Sigmoid colon (tissue), 7 donors: ENCODE data around the gene NBDY. TPM values are rescaled to one million over a fixed set of nuclear protein-coding genes. Genes with fewer than 3 reads are reported as not detected.

Experiments used
- DNase-seq: peaks from one replicate; pipeline ENCODE4 v3.0.0-alpha.2; 2019
- H3K27ac ChIP-seq, 4 donors: fragments of 200-600 bp; sonication (generic); one replicate each; pipeline ENCODE4 v1.5.1; 2016 to 2019; ENCODE audit warnings: mild to moderate bottlenecking in 1 of 4
- H3K27me3 ChIP-seq, 3 donors: fragments of 200-600 bp; sonication (generic); one replicate each; pipeline ENCODE4 v1.5.1; 2019; ENCODE audit warnings: mild to moderate bottlenecking in 1 of 3
- H3K36me3 ChIP-seq, 4 donors: fragments of 200-600 bp; sonication (generic); one replicate each; pipeline ENCODE4 v1.5.1; 2016 to 2019
- H3K4me1 ChIP-seq, 4 donors: fragments of 200-600 bp; sonication (generic); one replicate each; pipeline ENCODE4 v1.5.1; 2017 to 2019
- H3K4me3 ChIP-seq, 4 donors: fragments of 200-600 bp; sonication (generic); one replicate each; pipeline ENCODE4 v1.5.1; 2017 to 2019; ENCODE audit warnings: mild to moderate bottlenecking in 2 of 4, moderate library complexity in 1 of 4
- H3K9me3 ChIP-seq, 4 donors: fragments of 200-600 bp in 3 of 4; sonication (generic) in 3 of 4; one replicate each; pipeline versions ENCODE4 v1.5.1 to v1.6.1; 2013 to 2019
- EP300 ChIP-seq, 4 donors: sonication (generic); formaldehyde crosslinking; IDR thresholded peaks; one replicate each; pipeline ENCODE4 v1.6.1; 2017; ENCODE audit warnings: antibody characterized with exemption in 4 of 4
- POLR2A ChIP-seq, 2 donors: fragments of 450-650 bp; IDR thresholded peaks; one replicate each; pipeline ENCODE4 v1.6.1; 2016; ENCODE audit warnings: antibody characterized with exemption in 2 of 2, mild to moderate bottlenecking in 2 of 2, moderate library complexity in 2 of 2
- POLR2AphosphoS5 ChIP-seq, 4 donors: sonication (generic); formaldehyde crosslinking; IDR thresholded peaks; one replicate each; pipeline ENCODE4 v1.6.1; 2017; ENCODE audit warnings: antibody characterized with exemption in 4 of 4
- WGBS, 2 donors: extraction: QIAGEN DNeasy Blood & Tissue Kit; methylation state at CpG; one replicate each; pipeline ENCODE4 v1.1.7; 2013; 5-methylcytosine and 5-hydroxymethylcytosine counted together
- intact Hi-C: fragments of 100-400 bp; cut with DNase I; formaldehyde crosslinking; loops from one replicate; pipeline ENCODE4 v1.15.1; 2023
- polyA plus RNA-seq, 3 donors: library from polyadenylated mRNA; stranded (reverse); fragments of 200-250 nt; gene quantifications; one replicate each; pipeline ENCODE4 v1.2.3, GENCODE V29; 2013
- total RNA-seq, 4 donors: library from RNA; depleted of rRNA; stranded (reverse); fragments of >200 nt; gene quantifications; one replicate each; pipeline ENCODE4 v1.1.0, GENCODE V29; 2016
- TF ChIP-seq, protein P1 (sequence below), 4 experiments: fragments of 450-650 bp in 3 of 4; fragments of 200-600 bp in 1 of 4; IDR thresholded peaks; one replicate each; pipeline ENCODE4 v1.5.1; 2016 to 2019; ENCODE audit warnings: antibody characterized with exemption in 4 of 4, mild to moderate bottlenecking in 3 of 4, moderate library complexity in 2 of 4
- donor health status: healthy with polysubstance abuse.
- donor health status: Bipolar disorder and iron deficiency.
- donor health status: healthy.

NBDY gene
- total and polyA plus RNA-seq, 7 donors, result 7.2 to 28.2 (median 16.5) TPM

DNA sequence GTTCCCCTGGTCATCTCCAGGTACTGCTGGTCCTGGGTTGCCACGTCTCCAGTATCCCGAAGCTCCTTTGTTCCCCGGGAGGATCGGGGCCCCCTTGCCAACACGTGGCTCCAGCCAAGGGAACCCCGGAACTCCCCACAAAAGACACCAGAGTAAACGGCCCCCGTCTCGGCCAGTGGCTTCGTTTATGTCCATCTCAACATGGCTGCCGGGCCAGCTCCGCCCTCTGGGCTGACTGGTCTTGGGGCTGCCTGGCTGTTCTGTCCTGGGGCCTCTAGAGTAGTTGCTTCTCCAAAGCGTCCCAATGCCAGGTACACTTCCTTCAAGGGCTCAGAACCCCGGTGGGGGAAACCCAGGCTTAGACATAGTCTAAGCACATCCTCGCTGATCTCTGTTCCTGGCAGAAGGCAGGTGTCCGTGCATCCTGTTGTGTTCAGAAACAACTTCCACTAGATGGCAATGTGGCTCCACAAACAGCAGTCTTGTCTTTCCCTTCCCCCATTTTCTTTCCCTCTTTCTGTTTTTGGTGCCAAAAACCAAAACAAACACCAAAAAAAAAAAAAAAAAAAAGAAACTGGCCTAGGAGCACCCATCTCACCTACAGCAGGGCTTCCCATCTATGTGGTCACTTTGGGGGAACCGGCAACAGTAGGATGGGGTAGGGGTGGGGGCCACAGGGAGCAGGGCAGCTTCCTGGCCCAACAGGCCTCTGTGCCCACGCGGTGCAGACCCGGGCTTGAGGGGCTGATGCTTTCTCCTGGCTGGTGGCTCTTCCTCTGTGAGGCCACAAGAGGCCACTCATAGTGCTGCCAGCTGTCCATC, 35.3 kb downstream of the NBDY start:
- 59 to 65% methylated on average over 20 of the region's 20 CpGs for WGBS, 2 donors
- Histone ChIP-seq H3K4me1 (peaks cover 0 to 32% (median 5%) of the 10 kb centered on the region in 4 donors), H3K36me3 (no peaks in the 10 kb centered on the region), H3K27me3 (no peaks in the 10 kb centered on the region), H3K4me3 (peak overlapping the region in 2 of 4 donors; percentile 40 to 56), H3K9me3 (no peaks in the 10 kb centered on the region), H3K27ac (peak overlapping the region in 3 of 4 donors; percentile 34 to 86 (median 86))
- no peak for TF ChIP-seq EP300 (IDR thresholded peaks at IDR 0.05)
- no peak for TF ChIP-seq POLR2A (IDR thresholded peaks at IDR 0.05)
- TF ChIP-seq, protein P1, sequence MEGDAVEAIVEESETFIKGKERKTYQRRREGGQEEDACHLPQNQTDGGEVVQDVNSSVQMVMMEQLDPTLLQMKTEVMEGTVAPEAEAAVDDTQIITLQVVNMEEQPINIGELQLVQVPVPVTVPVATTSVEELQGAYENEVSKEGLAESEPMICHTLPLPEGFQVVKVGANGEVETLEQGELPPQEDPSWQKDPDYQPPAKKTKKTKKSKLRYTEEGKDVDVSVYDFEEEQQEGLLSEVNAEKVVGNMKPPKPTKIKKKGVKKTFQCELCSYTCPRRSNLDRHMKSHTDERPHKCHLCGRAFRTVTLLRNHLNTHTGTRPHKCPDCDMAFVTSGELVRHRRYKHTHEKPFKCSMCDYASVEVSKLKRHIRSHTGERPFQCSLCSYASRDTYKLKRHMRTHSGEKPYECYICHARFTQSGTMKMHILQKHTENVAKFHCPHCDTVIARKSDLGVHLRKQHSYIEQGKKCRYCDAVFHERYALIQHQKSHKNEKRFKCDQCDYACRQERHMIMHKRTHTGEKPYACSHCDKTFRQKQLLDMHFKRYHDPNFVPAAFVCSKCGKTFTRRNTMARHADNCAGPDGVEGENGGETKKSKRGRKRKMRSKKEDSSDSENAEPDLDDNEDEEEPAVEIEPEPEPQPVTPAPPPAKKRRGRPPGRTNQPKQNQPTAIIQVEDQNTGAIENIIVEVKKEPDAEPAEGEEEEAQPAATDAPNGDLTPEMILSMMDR (IDR thresholded peaks at IDR 0.05), result peak in 3 of 4 experiments; percentile 26 to 48 (median 33)
- TF ChIP-seq POLR2AphosphoS5 (IDR thresholded peaks at IDR 0.05), result peak in 2 of 4 donors; percentile 24 to 54
- intact Hi-C loops, result no loop called here
- DNase-seq, result peak; percentile 91

DNA sequence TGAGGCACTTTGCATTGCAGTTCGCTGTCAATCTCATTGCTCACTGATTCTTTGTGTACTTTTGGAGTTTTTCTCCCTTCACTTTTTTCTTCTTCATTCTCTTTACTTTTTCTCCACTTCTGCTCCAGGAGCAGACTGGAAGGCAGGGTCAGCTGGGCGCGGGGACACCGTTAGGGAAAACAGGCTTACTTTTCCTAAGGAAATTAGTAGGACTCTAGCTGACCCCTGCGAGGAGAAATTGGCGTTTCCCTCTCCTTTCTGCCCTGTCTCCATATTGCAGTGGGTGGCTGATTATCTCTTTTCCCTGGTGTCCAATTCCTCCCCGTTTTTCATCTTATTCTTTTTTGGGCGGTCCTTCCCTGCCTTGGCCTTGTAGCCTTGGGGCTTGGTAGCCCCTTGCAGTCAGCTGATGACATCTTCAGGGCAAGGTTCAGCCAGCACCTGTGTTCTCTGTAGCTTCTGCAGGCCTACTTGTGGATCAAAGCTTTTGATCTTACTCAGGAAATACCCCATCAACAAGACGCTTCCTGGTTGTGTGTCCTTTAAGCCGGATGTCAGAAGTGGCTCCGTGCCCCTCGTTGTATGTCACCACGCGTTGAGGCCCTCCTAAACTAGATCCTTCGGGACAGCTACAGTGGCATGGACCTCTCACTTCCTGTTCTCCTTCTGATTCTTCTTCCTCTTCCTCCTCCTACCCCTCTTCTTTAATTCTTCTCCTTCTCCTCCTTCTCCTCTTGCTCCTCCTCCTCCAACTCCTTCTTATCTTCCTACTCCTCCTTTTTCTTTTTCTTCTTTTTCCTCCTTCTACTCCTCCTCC, 36.1 kb downstream of the NBDY start:
- Histone ChIP-seq H3K27ac (peak overlapping the region in 3 of 4 donors; percentile 34 to 86 (median 86)), H3K9me3 (no peaks in the 10 kb centered on the region), H3K4me1 (peaks cover 0 to 32% (median 5%) of the 10 kb centered on the region in 4 donors), H3K4me3 (no peak overlapping the region), H3K36me3 (no peaks in the 10 kb centered on the region), H3K27me3 (no peaks in the 10 kb centered on the region)
- no peak for TF ChIP-seq POLR2AphosphoS5 (IDR thresholded peaks at IDR 0.05)
- TF ChIP-seq, protein P1 (IDR thresholded peaks at IDR 0.05), result no peak
- TF ChIP-seq EP300 (IDR thresholded peaks at IDR 0.05), result no peak
- TF ChIP-seq POLR2A (IDR thresholded peaks at IDR 0.05), result no peak
- intact Hi-C loops, result no loop called here
- DNase-seq, result peak; percentile 49
- WGBS, 2 donors, result 60 to 82% methylated on average over 15 of the region's 15 CpGs

DNA sequence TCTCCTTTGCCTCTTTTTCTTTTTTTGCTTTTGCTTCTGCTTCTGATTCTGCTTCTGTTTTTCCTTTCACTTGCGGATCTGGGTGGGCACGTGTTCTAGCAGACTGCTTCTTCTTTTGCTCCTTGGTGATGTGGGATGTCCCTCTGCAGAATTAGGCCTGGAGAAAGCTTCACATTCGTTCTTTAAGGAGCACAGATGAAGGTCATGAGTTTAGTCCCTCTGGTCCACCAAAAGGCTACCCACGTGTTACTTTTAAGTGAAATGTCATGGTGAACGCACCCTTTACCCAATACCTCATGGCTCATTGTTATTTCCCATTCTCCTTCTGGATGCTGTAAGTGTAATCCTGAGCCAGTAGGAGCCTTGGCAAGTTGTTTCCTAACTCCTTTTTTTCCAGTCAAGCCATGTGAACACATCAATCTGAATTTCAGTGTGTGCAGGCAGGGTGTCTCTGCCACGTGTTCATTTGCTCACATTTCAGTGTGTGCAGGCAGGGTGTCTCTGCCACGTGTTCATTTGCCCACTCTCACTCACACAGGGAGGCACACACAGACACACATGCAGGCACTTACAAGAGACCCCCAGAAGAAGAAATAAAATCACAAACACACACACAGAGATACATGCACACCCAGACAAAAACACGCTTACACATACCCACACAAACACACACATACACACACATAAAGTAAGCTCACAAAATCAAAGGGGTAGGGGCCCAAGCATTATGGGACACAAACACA, 36.9 kb downstream of the NBDY start:
- Histone ChIP-seq H3K27me3 (no peaks in the 10 kb centered on the region), H3K27ac (no peak overlapping the region), H3K9me3 (no peaks in the 10 kb centered on the region), H3K4me3 (no peak overlapping the region), H3K4me1 (peaks cover 0 to 32% (median 5%) of the 10 kb centered on the region in 4 donors), H3K36me3 (no peaks in the 10 kb centered on the region)
- no peak for TF ChIP-seq EP300 (IDR thresholded peaks at IDR 0.05)
- TF ChIP-seq POLR2A (IDR thresholded peaks at IDR 0.05), result no peak
- TF ChIP-seq POLR2AphosphoS5 (IDR thresholded peaks at IDR 0.05), result no peak
- intact Hi-C loops, result no loop called here
- peak; percentile 54 for DNase-seq
- WGBS, 2 donors, result 62 to 80% methylated on average over 8 of the region's 8 CpGs

DNA sequence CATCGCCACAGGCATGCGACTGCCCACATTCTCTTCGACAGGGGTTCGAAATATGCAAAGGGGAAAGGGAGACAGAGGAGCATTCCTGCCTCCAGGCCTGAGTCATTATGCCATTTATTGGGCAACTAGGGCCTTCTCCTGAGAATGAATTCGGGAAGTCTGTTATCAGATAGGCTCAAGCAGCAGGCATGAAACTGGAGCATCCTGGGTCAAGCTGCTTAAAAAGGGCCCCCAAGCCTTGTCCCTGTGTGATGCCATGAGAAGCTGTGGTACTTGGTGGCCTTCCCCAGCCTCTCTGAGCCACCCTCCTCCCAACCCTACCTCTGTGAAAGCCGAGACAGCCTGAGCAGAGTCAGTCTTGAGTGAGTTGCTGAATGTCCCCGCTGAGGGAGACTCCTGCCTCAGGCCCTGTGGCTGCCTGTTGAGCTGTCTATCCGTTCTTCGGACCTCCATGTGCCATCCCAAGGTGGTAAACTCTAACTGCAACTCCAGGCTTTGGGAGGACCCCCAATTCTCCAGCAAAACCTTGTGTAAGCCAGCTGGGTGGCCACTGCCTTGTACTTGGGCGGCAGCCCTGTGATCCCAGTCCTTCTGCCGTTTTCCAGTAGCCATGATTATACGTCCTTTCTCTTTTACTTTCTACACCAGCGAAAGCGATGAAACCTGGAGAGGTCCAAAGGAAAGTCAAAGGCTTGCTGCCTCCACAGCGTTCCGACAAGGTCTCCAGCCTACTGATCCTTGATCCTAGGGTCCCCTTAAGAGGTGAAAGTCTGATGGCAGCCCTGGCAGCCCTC, 37.7 kb downstream of the NBDY start:
- TF ChIP-seq, protein P1 (IDR thresholded peaks at IDR 0.05), result no peak
- TF ChIP-seq POLR2A (IDR thresholded peaks at IDR 0.05) (no peak), POLR2AphosphoS5 (IDR thresholded peaks at IDR 0.05) (no peak)
- peaks cover 0 to 32% (median 5%) of the 10 kb centered on the region in 4 donors for H3K4me1 ChIP-seq
- 95% methylated on average over 16 of the region's 16 CpGs for WGBS, 2 donors
- intact Hi-C loops, result no loop called here
- peak; percentile 64 for DNase-seq
- H3K9me3 ChIP-seq, result no peaks in the 10 kb centered on the region
- no peaks in the 10 kb centered on the region for H3K36me3 ChIP-seq
- H3K27ac ChIP-seq, result peak overlapping the region in 2 of 4 donors; percentile 45 to 70
- H3K27me3 ChIP-seq, result no peaks in the 10 kb centered on the region
- peak overlapping the region in 2 of 4 donors; percentile 48 to 64 for H3K4me3 ChIP-seq
